HepG2 (cell line): ENCODE results near the gene LRFN2. TPM values are rescaled to one million over a fixed set of nuclear protein-coding genes. Genes with fewer than 3 reads are reported as not detected.

Experiments used
- ATAC-seq: fragments of 200-7000 bp; cut with Tn5 transposase; 3 replicates; pipeline ENCODE4 v1.9.1; 2020; ENCODE audit warnings: mild to moderate bottlenecking, moderate library complexity
- BruUV-seq: library from RNA; stranded (reverse); fragments of 400-500 nt; replicated peaks from 2 replicates; lab custom pipeline; 2021; lab: Mats Ljungman, UMichigan
- CTCF ChIA-PET: fragments of 300-600 bp; formaldehyde crosslinking; extraction: SDS; loops from one replicate; lab custom pipeline; 2021; ENCODE audit warnings: low total read pairs, inconsistent platforms, low intra/inter-chr PET ratio; lab: Yijun Ruan, JAX
- POLR2A ChIA-PET: fragments of 350-600 bp; sonication (Branson Sonifier 250); formaldehyde crosslinking; loops from one replicate; lab custom pipeline; 2020; ENCODE audit warnings: antibody characterized with exemption, inconsistent platforms; lab: Yijun Ruan, JAX
- DNase-seq: peaks from one replicate; pipeline ENCODE4 v3.0.0-alpha.2; 2015; ENCODE audit warnings: low spot score
- FAIRE-seq: peaks from 3 replicates; lab custom pipeline; 2011; peaks lifted over from hg19 to GRCh38; lab: Jason Lieb, UNC
- H2AFZ ChIP-seq: one replicate; pipeline ENCODE4 v1.6.1; 2011; ENCODE audit warnings: low read length, inconsistent platforms
- H3K27ac ChIP-seq: fragments of 300-600 bp; 3 replicates; pipeline ENCODE4 v1.8.0; 2011; ENCODE audit warnings: mixed run types, mild to moderate bottlenecking, mixed read lengths, low read length, inconsistent platforms; ENCODE audit not compliant: insufficient read depth; ENCODE audit errors: extremely low read length
- H3K27me3 ChIP-seq, 2 experiments: fragments of 200-600 bp in 1 of 2; 2 replicates in 1 of 2; 3 replicates in 1 of 2; pipeline versions ENCODE4 v1.6.0 to v1.8.0; 2011; ENCODE audit warnings: low read length in 2 of 2, mild to moderate bottlenecking in 2 of 2, moderate library complexity in 2 of 2, inconsistent platforms in 1 of 2; ENCODE audit not compliant: insufficient read depth in 2 of 2, control insufficient read depth in 1 of 2
- H3K36me3 ChIP-seq, 2 experiments: fragments of 200-600 bp in 1 of 2; replicated peaks in 1 of 2; 2 replicates in 1 of 2; 3 replicates in 1 of 2; pipeline versions ENCODE4 v1.5.1 to v1.8.0; 2011; ENCODE audit warnings: low read length in 2 of 2, inconsistent platforms in 1 of 2; ENCODE audit not compliant: insufficient read depth in 2 of 2, control insufficient read depth in 1 of 2
- H3K4me1 ChIP-seq: 2 replicates; pipeline ENCODE4 v1.5.1; 2012; ENCODE audit warnings: low read length, inconsistent platforms; ENCODE audit not compliant: insufficient read depth
- H3K4me2 ChIP-seq: 2 replicates; pipeline ENCODE4 v1.6.0; 2011; ENCODE audit warnings: low read depth, low read length, inconsistent platforms
- H3K4me3 ChIP-seq, 3 experiments: fragments of 200-600 bp in 1 of 3; sonication (generic), shearing (Covaris generic) in 1 of 3; replicated peaks in 1 of 3; 2 replicates each; pipeline ENCODE4 v1.5.1; 2011 to 2016; ENCODE audit warnings: low read length in 3 of 3, inconsistent platforms in 2 of 3, low read depth in 2 of 3, mild to moderate bottlenecking in 2 of 3, control low read depth in 1 of 3, mixed read lengths in 1 of 3; ENCODE audit not compliant: insufficient read depth in 1 of 3
- H3K79me2 ChIP-seq: one replicate; pipeline ENCODE4 v1.6.1; 2011; ENCODE audit warnings: low read length, inconsistent platforms; ENCODE audit not compliant: insufficient read depth
- H3K9ac ChIP-seq: 2 replicates; pipeline ENCODE4 v1.6.0; 2011; ENCODE audit warnings: mild to moderate bottlenecking, low read depth, low read length, inconsistent platforms; ENCODE audit not compliant: insufficient read depth
- H3K9me3 ChIP-seq: 2 replicates; pipeline ENCODE4 v1.5.1; 2012; ENCODE audit warnings: mild to moderate bottlenecking, low read length
- H4K20me1 ChIP-seq: 2 replicates; pipeline ENCODE4 v1.6.0; 2011; ENCODE audit warnings: inconsistent platforms, mild to moderate bottlenecking, low read length, moderate library complexity; ENCODE audit not compliant: insufficient read depth
- CBFB ChIP-seq: sonication (generic); formaldehyde crosslinking; IDR thresholded peaks from 2 replicates; pipeline ENCODE4 v1.4.0; 2020; ENCODE audit warnings: missing genetic modification reagents
- CEBPB ChIP-seq: IDR thresholded peaks from 2 replicates; pipeline ENCODE4 v1.6.1; 2011; ENCODE audit warnings: low read depth, low read length, improper control_type of control experiment, borderline replicate concordance
- MED8 ChIP-seq: sonication (generic); formaldehyde crosslinking; IDR thresholded peaks from 2 replicates; pipeline ENCODE4 v1.8.1; 2023; ENCODE audit warnings: mild to moderate bottlenecking, missing genetic modification reagents; ENCODE audit not compliant: insufficient replicate concordance
- MTF1 ChIP-seq: sonication (generic); formaldehyde crosslinking; IDR thresholded peaks from 2 replicates; pipeline ENCODE4 v1.5.0; 2020; ENCODE audit warnings: missing genetic modification reagents
- PATZ1 ChIP-seq: sonication (generic); formaldehyde crosslinking; IDR thresholded peaks from 2 replicates; pipeline ENCODE4 v1.4.0; 2020; ENCODE audit warnings: missing genetic modification reagents
- RERE ChIP-seq: IDR thresholded peaks from 2 replicates; pipeline ENCODE4 v1.6.1; 2016; ENCODE audit warnings: low read depth, missing genetic modification reagents, missing compliant biosample characterization
- USF2 ChIP-seq, 2 experiments: sonication (generic) in 1 of 2; formaldehyde crosslinking in 1 of 2; IDR thresholded peaks; 2 replicates each; pipeline versions ENCODE4 v1.5.1 to v1.6.1; 2011 to 2020; ENCODE audit warnings: borderline replicate concordance in 1 of 2, low read depth in 1 of 2, low read length in 1 of 2, mild to moderate bottlenecking in 1 of 2, missing genetic modification reagents in 1 of 2, moderate library complexity in 1 of 2
- ZBTB14 ChIP-seq: sonication (generic); formaldehyde crosslinking; IDR thresholded peaks from 2 replicates; pipeline ENCODE4 v1.4.0; 2020; ENCODE audit warnings: missing genetic modification reagents
- ZKSCAN5 ChIP-seq: sonication (generic); formaldehyde crosslinking; IDR thresholded peaks from 2 replicates; pipeline ENCODE4 v1.5.1; 2020; ENCODE audit warnings: mild to moderate bottlenecking, missing genetic modification reagents
- ZNF746 ChIP-seq: sonication (generic); formaldehyde crosslinking; IDR thresholded peaks from 2 replicates; pipeline ENCODE4 v1.8.0; 2022; ENCODE audit warnings: mild to moderate bottlenecking, missing genetic modification reagents
- WGBS: methylation state at CpG from one replicate; pipeline ENCODE4 v1.1.6; 2017; ENCODE audit warnings: low lambda C conversion rate; 5-methylcytosine and 5-hydroxymethylcytosine counted together
- in situ Hi-C: cut with HindIII; loops from 2 replicates; pipeline ENCODE4 v1.10.0; 2017; ENCODE audit warnings: low pct_unique_long_range_greater_than_20kb; ENCODE audit not compliant: extremely low pct_ligation_motif_present
- intact Hi-C: fragments of 100-400 bp; cut with micrococcal nuclease; formaldehyde crosslinking; loops from one replicate; pipeline ENCODE4 v1.10.0; 2022; ENCODE audit not compliant: unreplicated experiment
- polyA plus RNA-seq, 8 experiments: library from polyadenylated mRNA; depleted of rRNA in 3 of 8; stranded (reverse) in 7 of 8; unstranded in 1 of 8; fragments of >200 nt; fragmentation: Illumina TruSeq in 4 of 8; extraction: Trizol in 4 of 8; gene quantifications; 2 replicates each; pipeline versions ENCODE4 v1.2.1 to v1.2.3, GENCODE V29; 2011 to 2016; ENCODE audit warnings: low read depth in 4 of 8, missing spikeins in 1 of 8, mixed read lengths in 1 of 8; ENCODE audit not compliant: insufficient read depth in 1 of 8
- total RNA-seq, 5 experiments: library from RNA; depleted of rRNA; stranded (reverse); fragments of >200 nt; fragmentation: Illumina TruSeq; extraction: Trizol; gene quantifications; 2 replicates each; pipeline ENCODE4 v1.2.3, GENCODE V29; 2016; ENCODE audit warnings: low read depth in 1 of 5

LRFN2 gene
- total and polyA plus RNA-seq, 2 of the 13 experiments (the other 11 are each of a cell fraction or from before 2014, with no cell fraction given) = not detected

GRCh38 chr6:40417031-40417430, 170.1 kb downstream of the LRFN2 start (continued):
- TF ChIP-seq MED8 = no peak
- TF ChIP-seq CEBPB = no peak

- no peak overlapping the region for H3K4me2 ChIP-seq
- H4K20me1 ChIP-seq = no peaks in the 10 kb centered on the region
- intact Hi-C loops (no loop called here), in situ Hi-C loops (no loop called here)
- CTCF ChIA-PET = no interaction called here
- no peak for DNase-seq
- no peak for FAIRE-seq
- H3K27me3 ChIP-seq = peaks cover 5 to 6% of the 10 kb centered on the region in 2 experiments; a peak in 2 of 5 replicates
- no TSS peak for BruUV-seq
- H3K9me3 ChIP-seq = no peaks in the 10 kb centered on the region
- no peak overlapping the region for H3K4me3 ChIP-seq
- POLR2A ChIA-PET = no interaction called here
- ATAC-seq = no peak
- H3K79me2 ChIP-seq = no peaks in the 10 kb centered on the region
- no peaks in the 10 kb centered on the region for H3K36me3 ChIP-seq
- H3K9ac ChIP-seq = no peak overlapping the region
- H2AFZ ChIP-seq = no peak overlapping the region
- no peak overlapping the region for H3K27ac ChIP-seq
- 19% methylated on average over 6 of the region's 6 CpGs for WGBS
- no peaks in the 10 kb centered on the region for H3K4me1 ChIP-seq
- TF ChIP-seq CBFB (CRISPR knock-in tag) = no peak
- TF ChIP-seq PATZ1 (CRISPR knock-in tag) = no peak
- TF ChIP-seq ZBTB14 (CRISPR knock-in tag) = no peak
- TF ChIP-seq MTF1 (CRISPR knock-in tag) = no peak
- no peak for TF ChIP-seq RERE (CRISPR knock-in tag)
- no peak for TF ChIP-seq USF2 (IDR thresholded peaks at IDR 0.05; ENCODE audit: low read depth, low read length)
- no peak for TF ChIP-seq USF2 (CRISPR knock-in tag; IDR thresholded peaks at IDR 0.05; ENCODE audit: borderline replicate concordance)
- no peak for TF ChIP-seq ZNF746 (CRISPR knock-in tag)
- no peak for TF ChIP-seq ZKSCAN5 (CRISPR knock-in tag)
- TF ChIP-seq MED8 = no peak
Measured at GRCh38 chr6:40414617-40415016, 172.5 kb downstream of the LRFN2 start.
